GM23338 (cell line): Measurements from ENCODE around the gene CAPN8. TPM values are rescaled to one million over a fixed set of nuclear protein-coding genes. Genes with fewer than 3 reads are reported as not detected.

Experiments used
- ATAC-seq: fragments of 200-7000 bp; cut with Tn5 transposase; 3 replicates; pipeline ENCODE4 v1.9.1; 2020
- DNase-seq: peaks from one replicate; pipeline ENCODE4 v3.0.0-alpha.2; 2015; ENCODE audit warnings: low spot score
- H2AFZ ChIP-seq: fragments of 200-600 bp; sonication (generic); 2 replicates; pipeline ENCODE4 v1.8.0; 2016; ENCODE audit warnings: antibody characterized with exemption, mild to moderate bottlenecking, moderate library complexity
- H3F3A ChIP-seq: fragments of 200-600 bp; sonication (generic); replicated peaks from 2 replicates; pipeline ENCODE4 v1.8.0; 2017; ENCODE audit warnings: antibody characterized with exemption, mixed run types, low read depth
- H3K27ac ChIP-seq: fragments of 200-600 bp; sonication (generic); 2 replicates; pipeline ENCODE4 v1.6.1; 2016; ENCODE audit warnings: low read depth
- H3K27me3 ChIP-seq: fragments of 200-600 bp; sonication (generic); 2 replicates; pipeline ENCODE4 v1.8.0; 2016; ENCODE audit warnings: mild to moderate bottlenecking, mixed run types, moderate library complexity; ENCODE audit not compliant: insufficient read depth
- H3K36me3 ChIP-seq: fragments of 200-600 bp; sonication (generic); 2 replicates; pipeline ENCODE4 v1.8.0; 2016; ENCODE audit warnings: mild to moderate bottlenecking; ENCODE audit not compliant: insufficient read depth
- H3K4me1 ChIP-seq: fragments of 200-600 bp; sonication (generic); 2 replicates; pipeline ENCODE4 v1.8.0; 2016; ENCODE audit warnings: mild to moderate bottlenecking, moderate library complexity; ENCODE audit not compliant: insufficient read depth
- H3K4me2 ChIP-seq: fragments of 200-600 bp; sonication (generic); 2 replicates; pipeline ENCODE4 v1.7.1; 2017; ENCODE audit warnings: mixed run types
- H3K4me3 ChIP-seq: fragments of 200-600 bp; sonication (generic); 2 replicates; pipeline ENCODE4 v1.6.1; 2016; ENCODE audit warnings: mixed run types
- H3K79me2 ChIP-seq: fragments of 200-600 bp; sonication (generic); replicated peaks from 2 replicates; pipeline ENCODE4 v1.8.0; 2017; ENCODE audit warnings: mild to moderate bottlenecking; ENCODE audit not compliant: insufficient read depth
- H3K9me2 ChIP-seq: fragments of 200-600 bp; sonication (generic); 2 replicates; pipeline ENCODE4 v1.8.0; 2017; ENCODE audit not compliant: insufficient read depth
- H4K20me1 ChIP-seq: fragments of 200-600 bp; sonication (generic); replicated peaks from 2 replicates; pipeline ENCODE4 v1.8.0; 2017; ENCODE audit warnings: mild to moderate bottlenecking; ENCODE audit not compliant: insufficient read depth
- H3K27ac Mint-ChIP-seq: 2 replicates; pipeline ENCODE4 v1.8.0; 2020; ENCODE audit warnings: inconsistent platforms, mild to moderate bottlenecking, moderate library complexity, mixed read lengths
- H3K27me3 Mint-ChIP-seq: 3 replicates; pipeline ENCODE4 v1.8.0; 2022; ENCODE audit warnings: low read depth, mild to moderate bottlenecking, moderate library complexity, mixed read lengths, inconsistent platforms; ENCODE audit not compliant: insufficient read depth, poor library complexity
- H3K36me3 Mint-ChIP-seq: 3 replicates; pipeline ENCODE4 v1.8.0; 2021; ENCODE audit warnings: low read depth, mild to moderate bottlenecking, inconsistent platforms, moderate library complexity, mixed read lengths
- H3K4me1 Mint-ChIP-seq: 3 replicates; pipeline ENCODE4 v1.8.0; 2020; ENCODE audit warnings: mild to moderate bottlenecking, inconsistent platforms, mixed read lengths
- H3K4me3 Mint-ChIP-seq: 3 replicates; pipeline ENCODE4 v1.8.0; 2021; ENCODE audit warnings: moderate library complexity, mild to moderate bottlenecking, inconsistent platforms, mixed read lengths
- H3K9me3 Mint-ChIP-seq: 3 replicates; pipeline ENCODE4 v1.8.0; 2020; ENCODE audit warnings: moderate library complexity, mild to moderate bottlenecking, inconsistent platforms, mixed read lengths
- JUNB ChIP-seq: IDR thresholded peaks from one replicate; pipeline ENCODE4 v1.6.1; 2016; ENCODE audit warnings: antibody characterized with exemption; ENCODE audit not compliant: unreplicated experiment
- NANOG ChIP-seq: IDR thresholded peaks from 2 replicates; pipeline ENCODE4 v1.6.1; 2016; ENCODE audit warnings: antibody characterized with exemption, borderline replicate concordance
- REST ChIP-seq: IDR thresholded peaks from one replicate; pipeline ENCODE4 v1.6.1; 2018; ENCODE audit warnings: antibody characterized with exemption; ENCODE audit not compliant: unreplicated experiment
- ZNF114 ChIP-seq: fragments of 250-450 bp; sonication (Bioruptor Pico); IDR thresholded peaks from 2 replicates; pipeline ENCODE4 v1.5.0; 2020; ENCODE audit warnings: mild to moderate bottlenecking, moderate library complexity
- ZNF462 ChIP-seq: fragments of 250-450 bp; sonication (Bioruptor Pico); IDR thresholded peaks from 2 replicates; pipeline ENCODE4 v1.5.0; 2020; ENCODE audit warnings: mild to moderate bottlenecking, moderate library complexity
- polyA plus RNA-seq: library from polyadenylated mRNA; unstranded; fragments of >200 nt; fragmentation: Nextera tagmentation; extraction: Ambion mirVana; gene quantifications from 2 replicates; pipeline ENCODE4 v1.2.1, GENCODE V29; 2016
- total RNA-seq: library from RNA; depleted of rRNA; stranded (reverse); fragments of >200 nt; shearing (Covaris generic); gene quantifications from 2 replicates; pipeline ENCODE4 v1.2.3, GENCODE V29; 2014
- TF ChIP-seq, protein P1 (sequence below), 2 experiments: fragments of 200-600 bp in 1 of 2; sonication (generic) in 1 of 2; conservative IDR thresholded peaks; 2 replicates each; pipeline versions ENCODE4 v1.5.1 to v1.6.1; 2016 to 2017; ENCODE audit warnings: antibody characterized with exemption in 2 of 2, low read depth in 2 of 2, mild to moderate bottlenecking in 2 of 2, moderate library complexity in 1 of 2
- TF ChIP-seq, protein P2 (sequence below): IDR thresholded peaks from 2 replicates; pipeline ENCODE4 v1.6.1; 2016; ENCODE audit warnings: antibody characterized with exemption

CAPN8 gene
- total and polyA plus RNA-seq, 2 experiments from 2014 or later = not detected

DNA sequence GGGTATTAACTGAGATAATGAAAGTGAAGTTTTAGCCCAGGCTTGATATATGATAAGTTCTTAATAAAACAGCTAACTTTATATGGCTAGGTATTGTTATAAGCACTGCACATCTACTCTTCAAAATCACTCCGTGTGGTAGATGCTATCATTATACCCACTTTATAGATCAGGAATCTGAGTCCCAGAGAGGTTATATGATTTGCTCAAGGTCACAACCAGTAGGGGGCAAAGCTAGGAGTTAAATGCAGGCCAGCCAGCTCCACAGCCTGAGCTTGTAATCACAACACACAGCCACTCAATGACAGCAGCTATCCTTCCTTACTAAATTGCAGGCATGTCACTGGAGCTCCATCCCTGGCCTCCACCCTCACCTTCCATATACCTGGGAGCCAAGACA is 115.8 kb downstream of the CAPN8 start:
- no peak overlapping the region for H3K4me3 ChIP-seq
- TF ChIP-seq, protein P1, sequence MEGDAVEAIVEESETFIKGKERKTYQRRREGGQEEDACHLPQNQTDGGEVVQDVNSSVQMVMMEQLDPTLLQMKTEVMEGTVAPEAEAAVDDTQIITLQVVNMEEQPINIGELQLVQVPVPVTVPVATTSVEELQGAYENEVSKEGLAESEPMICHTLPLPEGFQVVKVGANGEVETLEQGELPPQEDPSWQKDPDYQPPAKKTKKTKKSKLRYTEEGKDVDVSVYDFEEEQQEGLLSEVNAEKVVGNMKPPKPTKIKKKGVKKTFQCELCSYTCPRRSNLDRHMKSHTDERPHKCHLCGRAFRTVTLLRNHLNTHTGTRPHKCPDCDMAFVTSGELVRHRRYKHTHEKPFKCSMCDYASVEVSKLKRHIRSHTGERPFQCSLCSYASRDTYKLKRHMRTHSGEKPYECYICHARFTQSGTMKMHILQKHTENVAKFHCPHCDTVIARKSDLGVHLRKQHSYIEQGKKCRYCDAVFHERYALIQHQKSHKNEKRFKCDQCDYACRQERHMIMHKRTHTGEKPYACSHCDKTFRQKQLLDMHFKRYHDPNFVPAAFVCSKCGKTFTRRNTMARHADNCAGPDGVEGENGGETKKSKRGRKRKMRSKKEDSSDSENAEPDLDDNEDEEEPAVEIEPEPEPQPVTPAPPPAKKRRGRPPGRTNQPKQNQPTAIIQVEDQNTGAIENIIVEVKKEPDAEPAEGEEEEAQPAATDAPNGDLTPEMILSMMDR (conservative IDR thresholded peaks at IDR 0.05; ENCODE audit: low read depth in 2 of 2) = 0 out of 4 replicates have a peak, but pooled peaks of 1 of the 2 experiments have one; percentile 9
- TF ChIP-seq ZNF114 (CRISPR knock-in tag) = no peak

GRCh38 chr1:223547316-223548114 is 118.0 kb downstream of the CAPN8 start:
- no peaks in the 10 kb centered on the region for H3K27me3 ChIP-seq
- no peaks in the 10 kb centered on the region for H3K4me1 ChIP-seq
- Mint-ChIP-seq H3K36me3 (no peaks in the 10 kb centered on the region), H3K27me3 (no peaks in the 10 kb centered on the region), H3K4me1 (peaks cover 2% of the 10 kb centered on the region; the same call in 1 of the 3 replicates), H3K27ac (no peak overlapping the region), H3K9me3 (no peaks in the 10 kb centered on the region; the same call in 2 of the 3 replicates), H3K4me3 (no peak overlapping the region)
- no peaks in the 10 kb centered on the region for H4K20me1 ChIP-seq
- ATAC-seq = no peak
- DNase-seq = no peak
- no peaks in the 10 kb centered on the region for H3K36me3 ChIP-seq
- H3K79me2 ChIP-seq = no peaks in the 10 kb centered on the region
- no peak overlapping the region for H3K4me2 ChIP-seq
- TF ChIP-seq JUNB (no peak), ZNF462 (no peak), REST (no peak), NANOG (no peak)
- TF ChIP-seq, protein P2, sequence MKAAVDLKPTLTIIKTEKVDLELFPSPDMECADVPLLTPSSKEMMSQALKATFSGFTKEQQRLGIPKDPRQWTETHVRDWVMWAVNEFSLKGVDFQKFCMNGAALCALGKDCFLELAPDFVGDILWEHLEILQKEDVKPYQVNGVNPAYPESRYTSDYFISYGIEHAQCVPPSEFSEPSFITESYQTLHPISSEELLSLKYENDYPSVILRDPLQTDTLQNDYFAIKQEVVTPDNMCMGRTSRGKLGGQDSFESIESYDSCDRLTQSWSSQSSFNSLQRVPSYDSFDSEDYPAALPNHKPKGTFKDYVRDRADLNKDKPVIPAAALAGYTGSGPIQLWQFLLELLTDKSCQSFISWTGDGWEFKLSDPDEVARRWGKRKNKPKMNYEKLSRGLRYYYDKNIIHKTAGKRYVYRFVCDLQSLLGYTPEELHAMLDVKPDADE = no peak
- no peak overlapping the region for H3K27ac ChIP-seq
- no peak overlapping the region for H2AFZ ChIP-seq
- H3F3A ChIP-seq = no peaks in the 10 kb centered on the region
- no peak overlapping the region for H3K4me3 ChIP-seq
- H3K9me2 ChIP-seq = no peaks in the 10 kb centered on the region; the same call in 1 of the 2 replicates

More for the DNA sequence above, 115.8 kb downstream of the CAPN8 start:
- no peaks in the 10 kb centered on the region for H3K27me3 ChIP-seq
- no peak overlapping the region for H3K4me2 ChIP-seq
- no peaks in the 10 kb centered on the region for H3K4me1 ChIP-seq
- Mint-ChIP-seq H3K27ac (no peak overlapping the region), H3K9me3 (no peaks in the 10 kb centered on the region; the same call in 2 of the 3 replicates), H3K4me1 (peaks cover 2% of the 10 kb centered on the region; the same call in 1 of the 3 replicates), H3K36me3 (no peaks in the 10 kb centered on the region), H3K27me3 (no peaks in the 10 kb centered on the region), H3K4me3 (no peak overlapping the region)
- no peak for ATAC-seq
- no peaks in the 10 kb centered on the region for H4K20me1 ChIP-seq
- H3K36me3 ChIP-seq = no peaks in the 10 kb centered on the region
- no peaks in the 10 kb centered on the region for H3K79me2 ChIP-seq
- no peaks in the 10 kb centered on the region; the same call in 1 of the 2 replicates for H3K9me2 ChIP-seq
- no peak overlapping the region for H3K27ac ChIP-seq
- H3F3A ChIP-seq = no peaks in the 10 kb centered on the region
- peak; percentile 14 for DNase-seq
- no peak overlapping the region for H2AFZ ChIP-seq
